HG03039 (cell line): ENCODE measurements around the gene PLXNB2.
A peak's percentile ranks its signal among the peaks of the same experiment; 100 is the strongest.
"Not testable (repeated sequence)": the region's sequence is repeated elsewhere in the genome, so short reads cannot be mapped to it uniquely, and the experiment has no call there.

Experiments
- ATAC-seq: cut with Tn5 transposase; IDR thresholded peaks from one replicate; pipeline ENCODE4 v1.9.1; 2021; ENCODE audit warnings: mild to moderate bottlenecking, moderate library complexity; ENCODE audit not compliant: unreplicated experiment

PLXNB2 gene

GRCh38 chr22:50282361-50283155, 24.9 kb downstream of the PLXNB2 start:
- ATAC-seq: no peak

- no peak for ATAC-seq
Observed at GRCh38 chr22:50281957-50282356, 25.5 kb downstream of the PLXNB2 start.

GRCh38 chr22:50281384-50281760, 26.1 kb downstream of the PLXNB2 start:
- ATAC-seq: no peak

- no peak for ATAC-seq
Observed at GRCh38 chr22:50280708-50281383, 26.6 kb downstream of the PLXNB2 start.

- ATAC-seq: no peak
Observed at GRCh38 chr22:50280022-50280707, 27.3 kb downstream of the PLXNB2 start.

GRCh38 chr22:50278956-50279619, 28.4 kb downstream of the PLXNB2 start:
- no peak for ATAC-seq

GRCh38 chr22:50278461-50278860, 29.0 kb downstream of the PLXNB2 start:
- ATAC-seq: no peak

GRCh38 chr22:50277761-50278160, 29.7 kb downstream of the PLXNB2 start:
- no peak for ATAC-seq

GRCh38 chr22:50276143-50276542, 31.3 kb downstream of the PLXNB2 start:
- ATAC-seq: peak; percentile 65

- ATAC-seq: no peak
Observed at GRCh38 chr22:50275181-50276055, 32.0 kb downstream of the PLXNB2 start.

- ATAC-seq: no peak
Observed at GRCh38 chr22:50274771-50275170, 32.7 kb downstream of the PLXNB2 start.

GRCh38 chr22:50274311-50274710, 33.1 kb downstream of the PLXNB2 start:
- no peak for ATAC-seq

- ATAC-seq: not testable (repeated sequence)
Observed at GRCh38 chr22:50273781-50274180, 33.7 kb downstream of the PLXNB2 start.

GRCh38 chr22:50273352-50273751, 34.1 kb downstream of the PLXNB2 start:
- not testable (repeated sequence) for ATAC-seq

- ATAC-seq: no peak
Observed at GRCh38 chr22:50272044-50272802, 35.2 kb downstream of the PLXNB2 start.

GRCh38 chr22:50271519-50271970, 35.9 kb downstream of the PLXNB2 start:
- no peak for ATAC-seq

- ATAC-seq: no peak
Observed at GRCh38 chr22:50270666-50271394, 36.6 kb downstream of the PLXNB2 start.

- no peak for ATAC-seq
Observed at GRCh38 chr22:50269970-50270665, 37.3 kb downstream of the PLXNB2 start, which contains the start of gene MAPK11. MAPK11 (minus strand) TSS chr22:50270380; CDS start chr22:50270292, 88 bp downstream.
